Measurements from ENCODE around the gene ZNF3.
"Not testable (repeated sequence)": the region's sequence is repeated elsewhere in the genome, so short reads cannot be mapped to it uniquely, and the experiment has no call there.

The ZNF3 gene

GRCh38 chr7:100081535-100082102, at the start of gene ZNF3:
TSS of gene ZNF3 (minus strand) at chr7:100081723. CDS start at chr7:100077357, 4,366 bp downstream.
- peak; percentile 100 for DNase-seq (ENCODE audit: low read depth, low spot score)

GRCh38 chr7:100130608-100131453, 49.3 kb upstream of the ZNF3 start:
- DNase-seq (ENCODE audit: low read depth, low spot score): peak; percentile 84

GRCh38 chr7:100130220-100130607, 48.7 kb upstream of the ZNF3 start:
- DNase-seq (ENCODE audit: low read depth, low spot score): not testable (repeated sequence)

- no peak for DNase-seq (ENCODE audit: low read depth, low spot score)
These were observed 47.1 kb upstream of the ZNF3 start for GRCh38 chr7:100128637-100128963.

- peak; percentile 44 for DNase-seq (ENCODE audit: low read depth, low spot score)
These were observed 46.5 kb upstream of the ZNF3 start for GRCh38 chr7:100127866-100128636.

GRCh38 chr7:100126931-100127865, 45.7 kb upstream of the ZNF3 start, which contains the start of gene MBLAC1:
TSS of gene MBLAC1 (plus strand) at chr7:100126967. CDS start at chr7:100127396, 429 bp downstream.
- DNase-seq (ENCODE audit: low read depth, low spot score): peak; percentile 96

- DNase-seq (ENCODE audit: low read depth, low spot score): no peak
These were observed 44.9 kb upstream of the ZNF3 start for GRCh38 chr7:100126239-100126930.

GRCh38 chr7:100124301-100125230, 43.0 kb upstream of the ZNF3 start:
- no peak for DNase-seq (ENCODE audit: low read depth, low spot score)

- DNase-seq (ENCODE audit: low read depth, low spot score): no peak
These were observed 41.0 kb upstream of the ZNF3 start for GRCh38 chr7:100122568-100122967.

- DNase-seq (ENCODE audit: low read depth, low spot score): no peak
These were observed 40.5 kb upstream of the ZNF3 start for GRCh38 chr7:100122067-100122466.

GRCh38 chr7:100120733-100121036, 39.2 kb upstream of the ZNF3 start:
- DNase-seq (ENCODE audit: low read depth, low spot score): no peak

GRCh38 chr7:100119970-100120732, 38.6 kb upstream of the ZNF3 start:
- peak; percentile 76 for DNase-seq (ENCODE audit: low read depth, low spot score)

- DNase-seq (ENCODE audit: low read depth, low spot score): peak; percentile 97
These were observed 37.8 kb upstream of the ZNF3 start, which contains the start of the genes CNPY4 and TAF6 for GRCh38 chr7:100119072-100119969. TSS of gene CNPY4 (plus strand) at chr7:100119634. CDS start at chr7:100119745, 111 bp downstream. TSS of gene TAF6 (minus strand) at chr7:100119358. CDS start at chr7:100114209, 5,149 bp downstream.

GRCh38 chr7:100118388-100119071, 37.0 kb upstream of the ZNF3 start:
- DNase-seq (ENCODE audit: low read depth, low spot score): no peak

GRCh38 chr7:100115026-100115425, 33.5 kb upstream of the ZNF3 start:
- no peak for DNase-seq (ENCODE audit: low read depth, low spot score)

GRCh38 chr7:100111914-100112313, 30.4 kb upstream of the ZNF3 start:
- DNase-seq (ENCODE audit: low read depth, low spot score): no peak

GRCh38 chr7:100111156-100111555, 29.6 kb upstream of the ZNF3 start:
- DNase-seq (ENCODE audit: low read depth, low spot score): no peak

Data from astrocyte of the hippocampus (primary cell).